Stimulated activated naive B cell treated with anti-CD40 and anti-IgM and Interleukin-4, amounts not matched to agents 10 μg/mL and 1 μg/mL and 100 μg/mL, for 72 hours (primary cell): ENCODE data around the gene MBTD1.
"Not testable (repeated sequence)": the region's sequence is repeated elsewhere in the genome, so short reads cannot be mapped to it uniquely, and the experiment has no call there.

ENCODE experiments used
- ATAC-seq, 2 donors: fragments of 150-1000 bp; cut with Tn5 transposase; replicated peaks; 2 replicates each; pipeline ENCODE4 v1.10.0; 2021; ENCODE audit warnings: moderate library complexity in 1 of 2
- DNase-seq: peaks from one replicate; pipeline ENCODE4 v3.0.0; 2021
- H3K27ac Mint-ChIP-seq: one replicate; pipeline ENCODE4 v1.8.0; 2022; ENCODE audit warnings: mild to moderate bottlenecking, mixed read lengths
- H3K27me3 Mint-ChIP-seq, 2 donors: one replicate each; pipeline ENCODE4 v1.8.0; 2022; ENCODE audit warnings: mixed read lengths in 2 of 2
- H3K36me3 Mint-ChIP-seq, 2 donors: one replicate each; pipeline ENCODE4 v1.8.0; 2022; ENCODE audit warnings: mixed read lengths in 2 of 2, mild to moderate bottlenecking in 1 of 2
- H3K4me1 Mint-ChIP-seq, 2 donors: one replicate each; pipeline ENCODE4 v1.8.0; 2022; ENCODE audit warnings: mixed read lengths in 2 of 2, mild to moderate bottlenecking in 1 of 2
- H3K4me3 Mint-ChIP-seq, 2 donors: one replicate each; pipeline ENCODE4 v1.8.0; 2022; ENCODE audit warnings: mild to moderate bottlenecking in 2 of 2, mixed read lengths in 2 of 2, moderate library complexity in 1 of 2
- H3K9me3 Mint-ChIP-seq, 2 donors: one replicate each; pipeline ENCODE4 v1.8.0; 2022; ENCODE audit warnings: mixed read lengths in 2 of 2, mild to moderate bottlenecking in 1 of 2

The MBTD1 gene

GRCh38 chr17:51234162-51234561 lies 25.7 kb downstream of the MBTD1 start:
- Mint-ChIP-seq H3K27ac (no peak overlapping the region), H3K9me3 (no peaks in the 10 kb centered on the region), H3K36me3 (peaks cover 8 to 13% of the 10 kb centered on the region in 2 donors), H3K4me3 (no peak overlapping the region), H3K4me1 (peaks cover 32 to 63% of the 10 kb centered on the region in 2 donors), H3K27me3 (no peaks in the 10 kb centered on the region)
- no peak for ATAC-seq
- no peak for DNase-seq

- Mint-ChIP-seq H3K4me1 (peaks cover 23 to 47% of the 10 kb centered on the region in 2 donors), H3K9me3 (no peaks in the 10 kb centered on the region), H3K4me3 (no peak overlapping the region), H3K36me3 (peaks cover 8 to 13% of the 10 kb centered on the region in 2 donors), H3K27ac (no peak overlapping the region), H3K27me3 (no peaks in the 10 kb centered on the region)
- ATAC-seq (no peak), DNase-seq (no peak)
Observed at GRCh38 chr17:51231999-51232398, 27.9 kb downstream of the MBTD1 start.

GRCh38 chr17:51230306-51230705 lies 29.5 kb downstream of the MBTD1 start:
- DNase-seq (no peak), ATAC-seq (peak; percentile 57 to 64)
- Mint-ChIP-seq H3K36me3 (peaks cover 8 to 14% of the 10 kb centered on the region in 2 donors), H3K27me3 (no peaks in the 10 kb centered on the region), H3K4me3 (no peak overlapping the region), H3K9me3 (no peaks in the 10 kb centered on the region), H3K4me1 (peaks cover 23 to 46% of the 10 kb centered on the region in 2 donors), H3K27ac (peak overlapping the region; percentile 56)

- ATAC-seq = no peak
- Mint-ChIP-seq H3K4me3 (no peak overlapping the region), H3K27ac (peak overlapping the region; percentile 56)
Observed at GRCh38 chr17:51229889-51230288, 30.0 kb downstream of the MBTD1 start.

GRCh38 chr17:51228161-51228560 lies 31.7 kb downstream of the MBTD1 start:
- Mint-ChIP-seq H3K27ac (no peak overlapping the region), H3K27me3 (no peaks in the 10 kb centered on the region)
- no peak for DNase-seq

More at GRCh38 chr17:51229889-51230288, 30.0 kb downstream of the MBTD1 start:
- DNase-seq = no peak
- H3K9me3 Mint-ChIP-seq = no peaks in the 10 kb centered on the region
- H3K4me1 Mint-ChIP-seq = peaks cover 26 to 50% of the 10 kb centered on the region in 2 donors
- H3K36me3 Mint-ChIP-seq = peaks cover 11 to 19% of the 10 kb centered on the region in 2 donors
- no peaks in the 10 kb centered on the region for H3K27me3 Mint-ChIP-seq

GRCh38 chr17:51225523-51225922 lies 34.3 kb downstream of the MBTD1 start:
- not testable (repeated sequence) for ATAC-seq, H3K9me3 Mint-ChIP-seq, H3K27me3 Mint-ChIP-seq, H3K4me3 Mint-ChIP-seq, H3K27ac Mint-ChIP-seq, DNase-seq
- H3K4me1 Mint-ChIP-seq = peaks cover 27 to 40% of the 10 kb centered on the region in 2 donors
- peaks cover 21 to 34% of the 10 kb centered on the region in 2 donors for H3K36me3 Mint-ChIP-seq

More at GRCh38 chr17:51228161-51228560, 31.7 kb downstream of the MBTD1 start:
- H3K4me1 Mint-ChIP-seq = peaks cover 33 to 56% of the 10 kb centered on the region in 2 donors
- H3K4me3 Mint-ChIP-seq = no peak overlapping the region
- H3K9me3 Mint-ChIP-seq = no peaks in the 10 kb centered on the region
- no peak for ATAC-seq
- peaks cover 13 to 25% of the 10 kb centered on the region in 2 donors for H3K36me3 Mint-ChIP-seq

- Mint-ChIP-seq H3K36me3 (peaks cover 18 to 35% of the 10 kb centered on the region in 2 donors), H3K27me3 (no peaks in the 10 kb centered on the region), H3K9me3 (no peaks in the 10 kb centered on the region), H3K4me3 (no peak overlapping the region), H3K27ac (peak overlapping the region; percentile 53), H3K4me1 (peaks cover 18 to 31% of the 10 kb centered on the region in 2 donors)
- DNase-seq (no peak), ATAC-seq (no peak)
Observed at GRCh38 chr17:51224402-51225262, 35.2 kb downstream of the MBTD1 start.

GRCh38 chr17:51221322-51221721 lies 38.5 kb downstream of the MBTD1 start:
- ATAC-seq = no peak
- Mint-ChIP-seq H3K36me3 (peaks cover 22 to 46% of the 10 kb centered on the region in 2 donors), H3K9me3 (no peaks in the 10 kb centered on the region), H3K27ac (no peak overlapping the region), H3K27me3 (no peaks in the 10 kb centered on the region), H3K4me1 (peaks cover 13 to 21% of the 10 kb centered on the region in 2 donors), H3K4me3 (no peak overlapping the region)
- no peak for DNase-seq

GRCh38 chr17:51217946-51218345 lies 41.9 kb downstream of the MBTD1 start:
- Mint-ChIP-seq H3K4me3 (no peak overlapping the region), H3K27me3 (no peaks in the 10 kb centered on the region), H3K9me3 (no peaks in the 10 kb centered on the region), H3K4me1 (no peaks in the 10 kb centered on the region), H3K27ac (no peak overlapping the region), H3K36me3 (peaks cover 13 to 36% of the 10 kb centered on the region in 2 donors)
- DNase-seq (no peak), ATAC-seq (no peak)

GRCh38 chr17:51214920-51215319 lies 44.9 kb downstream of the MBTD1 start:
- Mint-ChIP-seq H3K4me1 (no peaks in the 10 kb centered on the region), H3K4me3 (no peak overlapping the region), H3K9me3 (no peaks in the 10 kb centered on the region), H3K27me3 (no peaks in the 10 kb centered on the region), H3K36me3 (peaks cover 19 to 34% of the 10 kb centered on the region in 2 donors), H3K27ac (no peak overlapping the region)
- DNase-seq (no peak), ATAC-seq (no peak)

GRCh38 chr17:51203838-51204237 lies 56.0 kb downstream of the MBTD1 start:
- H3K36me3 Mint-ChIP-seq = peaks cover 19 to 21% of the 10 kb centered on the region in 2 donors

GRCh38 chr17:51200846-51201245 lies 59.0 kb downstream of the MBTD1 start:
- Mint-ChIP-seq H3K36me3 (peaks cover 32 to 35% of the 10 kb centered on the region in 2 donors), H3K9me3 (no peaks in the 10 kb centered on the region), H3K4me3 (no peak overlapping the region)

More at GRCh38 chr17:51203838-51204237, 56.0 kb downstream of the MBTD1 start:
- ATAC-seq = no peak
- no peak overlapping the region for H3K4me3 Mint-ChIP-seq
- H3K27ac Mint-ChIP-seq = no peak overlapping the region
- H3K4me1 Mint-ChIP-seq = no peaks in the 10 kb centered on the region
- no peaks in the 10 kb centered on the region for H3K9me3 Mint-ChIP-seq
- no peak for DNase-seq
- no peaks in the 10 kb centered on the region for H3K27me3 Mint-ChIP-seq

GRCh38 chr17:51200295-51200694 lies 59.6 kb downstream of the MBTD1 start:
- no peak for ATAC-seq
- Mint-ChIP-seq H3K36me3 (peaks cover 32 to 33% of the 10 kb centered on the region in 2 donors), H3K27ac (no peak overlapping the region), H3K4me3 (no peak overlapping the region), H3K27me3 (no peaks in the 10 kb centered on the region), H3K9me3 (no peaks in the 10 kb centered on the region), H3K4me1 (no peaks in the 10 kb centered on the region)
- DNase-seq = no peak

More at GRCh38 chr17:51200846-51201245, 59.0 kb downstream of the MBTD1 start:
- no peak for ATAC-seq
- no peak for DNase-seq
- no peaks in the 10 kb centered on the region for H3K4me1 Mint-ChIP-seq
- no peaks in the 10 kb centered on the region for H3K27me3 Mint-ChIP-seq
- no peak overlapping the region for H3K27ac Mint-ChIP-seq

- Mint-ChIP-seq H3K4me1 (no peaks in the 10 kb centered on the region), H3K36me3 (peaks cover 36 to 37% of the 10 kb centered on the region in 2 donors), H3K9me3 (no peaks in the 10 kb centered on the region), H3K27me3 (no peaks in the 10 kb centered on the region), H3K4me3 (no peak overlapping the region), H3K27ac (no peak overlapping the region)
- no peak for DNase-seq
- ATAC-seq = no peak
Observed at GRCh38 chr17:51197754-51198153, 62.1 kb downstream of the MBTD1 start.

- DNase-seq = no peak
- Mint-ChIP-seq H3K36me3 (peaks cover 27 to 31% of the 10 kb centered on the region in 2 donors), H3K4me3 (no peak overlapping the region), H3K27ac (no peak overlapping the region), H3K4me1 (no peaks in the 10 kb centered on the region), H3K27me3 (no peaks in the 10 kb centered on the region), H3K9me3 (no peaks in the 10 kb centered on the region)
- no peak for ATAC-seq
Observed at GRCh38 chr17:51191895-51192294, 68.0 kb downstream of the MBTD1 start.
